ENCODE measurements around the gene CYB5A.

CYB5A gene

DNA sequence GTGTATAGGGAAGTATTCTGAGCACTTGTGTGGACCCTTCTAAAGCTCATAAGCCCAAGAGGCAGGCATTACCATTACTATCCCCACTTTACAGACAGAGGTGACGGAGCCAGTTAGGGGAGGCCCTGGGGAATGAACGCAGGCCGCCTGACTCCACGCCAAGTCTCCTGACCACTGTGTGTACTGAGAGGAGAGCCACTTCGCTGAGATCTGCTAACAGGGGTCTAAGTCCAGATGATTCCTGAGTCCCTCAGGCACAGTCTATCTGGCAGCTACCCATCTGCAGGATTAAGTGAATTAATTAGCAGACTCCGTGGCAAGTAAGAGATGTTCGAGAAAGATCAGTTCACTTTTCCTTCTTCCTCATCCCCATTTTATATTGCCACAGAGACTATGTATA is 13.7 kb downstream of the CYB5A start:
- Histone ChIP-seq H3K27ac (no peak overlapping the region), H3K36me3 (replicated peaks) (no peaks in the 10 kb centered on the region), H3K27me3 (replicated peaks) (no peaks in the 10 kb centered on the region), H3K4me3 (ENCODE audit: low read depth, low read length) (no peak overlapping the region)
- in situ Hi-C loops (cut with HindIII; ENCODE audit: low pct_ligation_motif_present, low sequenced_read_pairs), result no loop called here
- no peak for DNase-seq
- TF ChIP-seq, protein P1, sequence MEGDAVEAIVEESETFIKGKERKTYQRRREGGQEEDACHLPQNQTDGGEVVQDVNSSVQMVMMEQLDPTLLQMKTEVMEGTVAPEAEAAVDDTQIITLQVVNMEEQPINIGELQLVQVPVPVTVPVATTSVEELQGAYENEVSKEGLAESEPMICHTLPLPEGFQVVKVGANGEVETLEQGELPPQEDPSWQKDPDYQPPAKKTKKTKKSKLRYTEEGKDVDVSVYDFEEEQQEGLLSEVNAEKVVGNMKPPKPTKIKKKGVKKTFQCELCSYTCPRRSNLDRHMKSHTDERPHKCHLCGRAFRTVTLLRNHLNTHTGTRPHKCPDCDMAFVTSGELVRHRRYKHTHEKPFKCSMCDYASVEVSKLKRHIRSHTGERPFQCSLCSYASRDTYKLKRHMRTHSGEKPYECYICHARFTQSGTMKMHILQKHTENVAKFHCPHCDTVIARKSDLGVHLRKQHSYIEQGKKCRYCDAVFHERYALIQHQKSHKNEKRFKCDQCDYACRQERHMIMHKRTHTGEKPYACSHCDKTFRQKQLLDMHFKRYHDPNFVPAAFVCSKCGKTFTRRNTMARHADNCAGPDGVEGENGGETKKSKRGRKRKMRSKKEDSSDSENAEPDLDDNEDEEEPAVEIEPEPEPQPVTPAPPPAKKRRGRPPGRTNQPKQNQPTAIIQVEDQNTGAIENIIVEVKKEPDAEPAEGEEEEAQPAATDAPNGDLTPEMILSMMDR (IDR thresholded peaks at IDR 0.05; ENCODE audit: low read depth, low read length, missing control alignments), result no peak

DNA sequence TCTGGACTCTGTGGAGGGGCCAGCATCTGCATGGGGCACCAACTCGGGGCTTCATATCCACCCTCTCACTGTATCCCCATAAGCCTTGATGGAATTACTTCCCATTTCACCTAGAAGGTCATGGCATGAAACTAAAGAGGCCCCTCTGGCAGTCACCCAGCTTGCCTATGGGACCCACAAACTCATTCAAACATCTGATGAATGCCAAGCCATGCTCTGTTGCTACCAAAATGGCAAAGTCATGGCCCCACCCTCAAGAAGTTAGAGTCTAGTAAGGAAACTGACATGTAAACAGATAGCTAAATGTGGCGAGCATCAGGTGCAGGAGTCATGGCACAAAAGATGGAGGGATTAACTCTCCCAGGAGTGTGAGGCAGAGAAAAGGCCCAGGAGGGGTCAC is 14.5 kb downstream of the CYB5A start:
- no peaks in the 10 kb centered on the region for H3K27me3 ChIP-seq (replicated peaks)
- in situ Hi-C loops (cut with HindIII; ENCODE audit: low pct_ligation_motif_present, low sequenced_read_pairs), result no loop called here
- TF ChIP-seq, protein P1 (IDR thresholded peaks at IDR 0.05; ENCODE audit: low read depth, low read length, missing control alignments), result no peak

DNA sequence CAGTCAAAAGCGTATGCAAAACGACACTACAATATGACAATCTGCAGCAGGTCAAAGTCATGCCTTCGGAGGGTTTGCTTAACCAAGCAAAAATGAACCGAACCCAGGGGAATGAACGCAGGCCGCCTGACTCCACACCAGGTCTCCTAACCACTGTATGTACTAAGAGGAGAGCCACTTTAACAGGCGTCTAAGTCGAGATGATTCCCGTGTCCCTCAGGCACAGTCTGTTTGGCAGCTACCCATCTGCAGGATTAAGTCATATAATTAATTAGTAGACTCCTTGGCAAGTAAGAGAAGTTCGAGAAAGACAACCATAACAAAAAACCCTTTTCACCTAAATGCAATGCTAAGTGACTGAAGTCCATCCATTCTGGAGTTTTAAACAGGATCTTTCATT is 15.2 kb downstream of the CYB5A start:
- Histone ChIP-seq H3K4me3 (ENCODE audit: low read depth, low read length) (no peak overlapping the region), H3K27me3 (replicated peaks) (no peaks in the 10 kb centered on the region), H3K36me3 (replicated peaks) (no peaks in the 10 kb centered on the region), H3K27ac (no peak overlapping the region)
- in situ Hi-C loops (cut with HindIII; ENCODE audit: low pct_ligation_motif_present, low sequenced_read_pairs), result no loop called here
- TF ChIP-seq, protein P1 (IDR thresholded peaks at IDR 0.05; ENCODE audit: low read depth, low read length, missing control alignments), result no peak
- no peak for DNase-seq

More for the DNA sequence above, 14.5 kb downstream of the CYB5A start:
- no peak for DNase-seq
- no peaks in the 10 kb centered on the region for H3K36me3 ChIP-seq (replicated peaks)
- no peak overlapping the region for H3K27ac ChIP-seq
- no peak overlapping the region for H3K4me3 ChIP-seq (ENCODE audit: low read depth, low read length)

- DNase-seq, result no peak
- no peak overlapping the region for H3K4me3 ChIP-seq (ENCODE audit: low read depth, low read length)
- TF ChIP-seq, protein P1 (IDR thresholded peaks at IDR 0.05; ENCODE audit: low read depth, low read length, missing control alignments), result no peak
- no peak overlapping the region for H3K27ac ChIP-seq
- in situ Hi-C loops (cut with HindIII; ENCODE audit: low pct_ligation_motif_present, low sequenced_read_pairs), result no loop called here
- H3K36me3 ChIP-seq (replicated peaks), result no peaks in the 10 kb centered on the region
- no peaks in the 10 kb centered on the region for H3K27me3 ChIP-seq (replicated peaks)
Observed at GRCh38 chr18:74275736-74276135, 16.0 kb downstream of the CYB5A start.

DNA sequence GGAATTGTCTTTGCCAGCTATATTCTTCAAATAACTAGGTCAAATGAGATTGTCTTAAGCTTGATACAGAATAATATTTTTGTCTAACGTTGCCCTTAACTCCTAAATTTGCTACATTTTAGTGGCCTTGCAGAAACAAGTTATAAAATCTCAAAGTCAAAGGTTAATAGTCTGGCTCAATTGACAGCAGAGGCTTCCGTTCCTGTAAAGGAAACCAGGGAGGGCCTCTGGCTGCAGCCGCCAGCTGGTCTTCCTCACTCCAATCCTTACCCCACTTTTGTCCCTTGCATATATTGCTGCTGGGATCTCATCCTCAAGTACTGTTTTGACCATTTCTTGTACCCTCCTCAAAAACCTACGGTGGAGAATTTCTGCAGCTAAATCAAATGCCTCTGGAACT is 17.1 kb downstream of the CYB5A start:
- no peak for DNase-seq
- TF ChIP-seq, protein P1 (IDR thresholded peaks at IDR 0.05; ENCODE audit: low read depth, low read length, missing control alignments), result no peak
- in situ Hi-C loops (cut with HindIII; ENCODE audit: low pct_ligation_motif_present, low sequenced_read_pairs), result no loop called here
- H3K4me3 ChIP-seq (ENCODE audit: low read depth, low read length), result no peak overlapping the region
- H3K27ac ChIP-seq, result no peak overlapping the region
- H3K36me3 ChIP-seq (replicated peaks), result no peaks in the 10 kb centered on the region
- no peaks in the 10 kb centered on the region for H3K27me3 ChIP-seq (replicated peaks)

- H3K27ac ChIP-seq, result no peak overlapping the region
- DNase-seq, result no peak
- H3K27me3 ChIP-seq (replicated peaks), result no peaks in the 10 kb centered on the region
- H3K36me3 ChIP-seq (replicated peaks), result no peaks in the 10 kb centered on the region
- no peak overlapping the region for H3K4me3 ChIP-seq (ENCODE audit: low read depth, low read length)
- TF ChIP-seq, protein P1 (IDR thresholded peaks at IDR 0.05; ENCODE audit: low read depth, low read length, missing control alignments), result no peak
- in situ Hi-C loops (cut with HindIII; ENCODE audit: low pct_ligation_motif_present, low sequenced_read_pairs), result no loop called here
Observed at GRCh38 chr18:74273394-74273793, 18.4 kb downstream of the CYB5A start.

Data from brain microvascular endothelial cell (primary cell).